ENCODE measurements around the gene C1orf87. TPM values are rescaled to one million over a fixed set of nuclear protein-coding genes. Genes with fewer than 3 reads are reported as not detected.

The C1orf87 gene
- total and polyA plus RNA-seq, 4 donors = not detected

DNA sequence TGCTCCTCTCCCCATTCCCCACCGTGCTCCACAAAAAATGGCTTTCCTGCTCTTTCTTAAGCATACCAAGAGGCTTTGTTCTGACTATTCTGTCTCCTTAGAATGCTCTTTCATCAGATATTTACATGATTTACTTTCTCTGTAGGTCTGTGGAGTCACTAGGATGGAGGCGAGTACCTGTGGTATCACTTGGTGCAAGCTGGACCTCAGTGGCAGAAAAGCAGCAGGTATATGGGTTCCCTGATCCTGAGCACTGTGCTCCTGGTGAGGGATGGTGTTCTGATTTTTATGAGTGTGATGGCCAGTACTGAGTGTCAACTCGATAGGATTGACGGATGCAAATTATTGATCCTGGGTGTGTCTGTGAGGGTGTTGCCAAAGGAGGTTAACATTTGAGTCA lies 10.0 kb downstream of the C1orf87 start:
- no peaks in the 10 kb centered on the region for H3K27me3 ChIP-seq (ENCODE audit: control insufficient read depth in 4 of 4, insufficient read depth in 4 of 4, low read length in 3 of 4)
- no peak overlapping the region for H3K27ac ChIP-seq (ENCODE audit: low read depth in 1 of 2, low read length in 2 of 2)
- no peak overlapping the region for H3K9ac ChIP-seq (ENCODE audit: low read depth in 1 of 2, low read length in 2 of 2)
- H3K9me3 ChIP-seq (ENCODE audit: control insufficient read depth in 4 of 4, low read length in 3 of 4) = no peaks in the 10 kb centered on the region
- no peak overlapping the region for H3K4me3 ChIP-seq (ENCODE audit: low read depth in 1 of 3, low read length in 3 of 3)
- TF ChIP-seq, protein P1, sequence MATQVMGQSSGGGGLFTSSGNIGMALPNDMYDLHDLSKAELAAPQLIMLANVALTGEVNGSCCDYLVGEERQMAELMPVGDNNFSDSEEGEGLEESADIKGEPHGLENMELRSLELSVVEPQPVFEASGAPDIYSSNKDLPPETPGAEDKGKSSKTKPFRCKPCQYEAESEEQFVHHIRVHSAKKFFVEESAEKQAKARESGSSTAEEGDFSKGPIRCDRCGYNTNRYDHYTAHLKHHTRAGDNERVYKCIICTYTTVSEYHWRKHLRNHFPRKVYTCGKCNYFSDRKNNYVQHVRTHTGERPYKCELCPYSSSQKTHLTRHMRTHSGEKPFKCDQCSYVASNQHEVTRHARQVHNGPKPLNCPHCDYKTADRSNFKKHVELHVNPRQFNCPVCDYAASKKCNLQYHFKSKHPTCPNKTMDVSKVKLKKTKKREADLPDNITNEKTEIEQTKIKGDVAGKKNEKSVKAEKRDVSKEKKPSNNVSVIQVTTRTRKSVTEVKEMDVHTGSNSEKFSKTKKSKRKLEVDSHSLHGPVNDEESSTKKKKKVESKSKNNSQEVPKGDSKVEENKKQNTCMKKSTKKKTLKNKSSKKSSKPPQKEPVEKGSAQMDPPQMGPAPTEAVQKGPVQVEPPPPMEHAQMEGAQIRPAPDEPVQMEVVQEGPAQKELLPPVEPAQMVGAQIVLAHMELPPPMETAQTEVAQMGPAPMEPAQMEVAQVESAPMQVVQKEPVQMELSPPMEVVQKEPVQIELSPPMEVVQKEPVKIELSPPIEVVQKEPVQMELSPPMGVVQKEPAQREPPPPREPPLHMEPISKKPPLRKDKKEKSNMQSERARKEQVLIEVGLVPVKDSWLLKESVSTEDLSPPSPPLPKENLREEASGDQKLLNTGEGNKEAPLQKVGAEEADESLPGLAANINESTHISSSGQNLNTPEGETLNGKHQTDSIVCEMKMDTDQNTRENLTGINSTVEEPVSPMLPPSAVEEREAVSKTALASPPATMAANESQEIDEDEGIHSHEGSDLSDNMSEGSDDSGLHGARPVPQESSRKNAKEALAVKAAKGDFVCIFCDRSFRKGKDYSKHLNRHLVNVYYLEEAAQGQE (IDR thresholded peaks at IDR 0.05) = no peak
- TF ChIP-seq RXRA (IDR thresholded peaks at IDR 0.05) (no peak), JUND (IDR thresholded peaks at IDR 0.05) (no peak), SP1 (IDR thresholded peaks at IDR 0.05) (no peak), GABPA (IDR thresholded peaks at IDR 0.05 in 1 of 2, conservative IDR thresholded peaks at IDR 0.05 in 1 of 2) (no peak), EGR1 (IDR thresholded peaks at IDR 0.05; ENCODE audit: low read depth in 2 of 2) (no peak), TAF1 (conservative IDR thresholded peaks at IDR 0.05) (no peak), HNF4A (conservative IDR thresholded peaks at IDR 0.05) (no peak), YY1 (IDR thresholded peaks at IDR 0.05) (no peak), FOXA2 (IDR thresholded peaks at IDR 0.05) (no peak)
- TF ChIP-seq, protein P2, sequence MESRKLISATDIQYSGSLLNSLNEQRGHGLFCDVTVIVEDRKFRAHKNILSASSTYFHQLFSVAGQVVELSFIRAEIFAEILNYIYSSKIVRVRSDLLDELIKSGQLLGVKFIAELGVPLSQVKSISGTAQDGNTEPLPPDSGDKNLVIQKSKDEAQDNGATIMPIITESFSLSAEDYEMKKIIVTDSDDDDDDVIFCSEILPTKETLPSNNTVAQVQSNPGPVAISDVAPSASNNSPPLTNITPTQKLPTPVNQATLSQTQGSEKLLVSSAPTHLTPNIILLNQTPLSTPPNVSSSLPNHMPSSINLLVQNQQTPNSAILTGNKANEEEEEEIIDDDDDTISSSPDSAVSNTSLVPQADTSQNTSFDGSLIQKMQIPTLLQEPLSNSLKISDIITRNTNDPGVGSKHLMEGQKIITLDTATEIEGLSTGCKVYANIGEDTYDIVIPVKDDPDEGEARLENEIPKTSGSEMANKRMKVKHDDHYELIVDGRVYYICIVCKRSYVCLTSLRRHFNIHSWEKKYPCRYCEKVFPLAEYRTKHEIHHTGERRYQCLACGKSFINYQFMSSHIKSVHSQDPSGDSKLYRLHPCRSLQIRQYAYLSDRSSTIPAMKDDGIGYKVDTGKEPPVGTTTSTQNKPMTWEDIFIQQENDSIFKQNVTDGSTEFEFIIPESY (IDR thresholded peaks at IDR 0.05) = no peak
- TF ChIP-seq, protein P3, sequence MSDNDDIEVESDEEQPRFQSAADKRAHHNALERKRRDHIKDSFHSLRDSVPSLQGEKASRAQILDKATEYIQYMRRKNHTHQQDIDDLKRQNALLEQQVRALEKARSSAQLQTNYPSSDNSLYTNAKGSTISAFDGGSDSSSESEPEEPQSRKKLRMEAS (IDR thresholded peaks at IDR 0.05) = no peak
- TF ChIP-seq, protein P4, sequence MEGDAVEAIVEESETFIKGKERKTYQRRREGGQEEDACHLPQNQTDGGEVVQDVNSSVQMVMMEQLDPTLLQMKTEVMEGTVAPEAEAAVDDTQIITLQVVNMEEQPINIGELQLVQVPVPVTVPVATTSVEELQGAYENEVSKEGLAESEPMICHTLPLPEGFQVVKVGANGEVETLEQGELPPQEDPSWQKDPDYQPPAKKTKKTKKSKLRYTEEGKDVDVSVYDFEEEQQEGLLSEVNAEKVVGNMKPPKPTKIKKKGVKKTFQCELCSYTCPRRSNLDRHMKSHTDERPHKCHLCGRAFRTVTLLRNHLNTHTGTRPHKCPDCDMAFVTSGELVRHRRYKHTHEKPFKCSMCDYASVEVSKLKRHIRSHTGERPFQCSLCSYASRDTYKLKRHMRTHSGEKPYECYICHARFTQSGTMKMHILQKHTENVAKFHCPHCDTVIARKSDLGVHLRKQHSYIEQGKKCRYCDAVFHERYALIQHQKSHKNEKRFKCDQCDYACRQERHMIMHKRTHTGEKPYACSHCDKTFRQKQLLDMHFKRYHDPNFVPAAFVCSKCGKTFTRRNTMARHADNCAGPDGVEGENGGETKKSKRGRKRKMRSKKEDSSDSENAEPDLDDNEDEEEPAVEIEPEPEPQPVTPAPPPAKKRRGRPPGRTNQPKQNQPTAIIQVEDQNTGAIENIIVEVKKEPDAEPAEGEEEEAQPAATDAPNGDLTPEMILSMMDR (IDR thresholded peaks at IDR 0.05; ENCODE audit: low read depth, low read length, missing input control) = no peak
- TF ChIP-seq, protein P5, sequence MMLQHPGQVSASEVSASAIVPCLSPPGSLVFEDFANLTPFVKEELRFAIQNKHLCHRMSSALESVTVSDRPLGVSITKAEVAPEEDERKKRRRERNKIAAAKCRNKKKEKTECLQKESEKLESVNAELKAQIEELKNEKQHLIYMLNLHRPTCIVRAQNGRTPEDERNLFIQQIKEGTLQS (IDR thresholded peaks at IDR 0.05) = no peak
- no peak for DNase-seq (ENCODE audit: low spot score)
- H3K4me1 ChIP-seq (ENCODE audit: control insufficient read depth in 4 of 4, insufficient read depth in 4 of 4, low read length in 3 of 4) = no peaks in the 10 kb centered on the region
- H3K36me3 ChIP-seq (ENCODE audit: control insufficient read depth in 4 of 4, insufficient read depth in 3 of 4, low read depth in 1 of 4, low read length in 3 of 4) = no peaks in the 10 kb centered on the region
- 82% methylated on average over 4 of the region's 4 CpGs for whole genome bisulfite sequencing

DNA sequence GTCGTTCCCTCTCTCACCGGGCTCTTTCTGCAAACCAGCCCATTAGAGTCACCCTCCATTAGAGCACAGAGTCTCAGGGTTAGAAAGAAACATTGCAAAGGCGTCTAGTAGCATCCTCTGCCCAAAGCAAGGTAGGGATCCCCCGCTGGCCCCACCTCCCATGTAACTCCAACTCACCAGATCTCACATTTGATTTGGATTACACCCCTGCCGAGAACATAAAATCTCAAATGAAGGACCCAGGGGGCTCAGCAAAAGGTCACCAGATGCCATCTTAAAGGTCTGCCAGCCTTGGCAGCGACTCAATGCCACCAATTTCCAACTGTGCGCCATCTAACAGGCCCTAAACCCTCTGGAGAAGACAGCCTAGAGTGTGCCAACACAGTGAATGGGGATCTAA lies 14.1 kb downstream of the C1orf87 start:
- H3K9me3 ChIP-seq (ENCODE audit: control insufficient read depth in 4 of 4, low read length in 3 of 4) = no peaks in the 10 kb centered on the region
- WGBS = 79% methylated on average over 7 of the region's 7 CpGs
- no peak for DNase-seq (ENCODE audit: low spot score)
- no peak overlapping the region for H3K9ac ChIP-seq (ENCODE audit: low read depth in 1 of 2, low read length in 2 of 2)
- H3K36me3 ChIP-seq (ENCODE audit: control insufficient read depth in 4 of 4, insufficient read depth in 3 of 4, low read depth in 1 of 4, low read length in 3 of 4) = no peaks in the 10 kb centered on the region
- no peak overlapping the region for H3K27ac ChIP-seq (ENCODE audit: low read depth in 1 of 2, low read length in 2 of 2)
- H3K4me1 ChIP-seq (ENCODE audit: control insufficient read depth in 4 of 4, insufficient read depth in 4 of 4, low read length in 3 of 4) = no peaks in the 10 kb centered on the region
- H3K27me3 ChIP-seq (ENCODE audit: control insufficient read depth in 4 of 4, insufficient read depth in 4 of 4, low read length in 3 of 4) = no peaks in the 10 kb centered on the region
- TF ChIP-seq FOXA1 (IDR thresholded peaks at IDR 0.05) (no peak), JUND (IDR thresholded peaks at IDR 0.05) (no peak)
- H3K4me3 ChIP-seq (ENCODE audit: low read depth in 1 of 3, low read length in 3 of 3) = no peak overlapping the region
